ENCODE measurements around the gene SAP25. TPM values are rescaled to one million over a fixed set of nuclear protein-coding genes. Genes with fewer than 3 reads are reported as not detected.

The SAP25 gene
- total and polyA plus RNA-seq, 4 donors = 1.9 to 9.8 (median 3.4) TPM; not detected in 1

DNA sequence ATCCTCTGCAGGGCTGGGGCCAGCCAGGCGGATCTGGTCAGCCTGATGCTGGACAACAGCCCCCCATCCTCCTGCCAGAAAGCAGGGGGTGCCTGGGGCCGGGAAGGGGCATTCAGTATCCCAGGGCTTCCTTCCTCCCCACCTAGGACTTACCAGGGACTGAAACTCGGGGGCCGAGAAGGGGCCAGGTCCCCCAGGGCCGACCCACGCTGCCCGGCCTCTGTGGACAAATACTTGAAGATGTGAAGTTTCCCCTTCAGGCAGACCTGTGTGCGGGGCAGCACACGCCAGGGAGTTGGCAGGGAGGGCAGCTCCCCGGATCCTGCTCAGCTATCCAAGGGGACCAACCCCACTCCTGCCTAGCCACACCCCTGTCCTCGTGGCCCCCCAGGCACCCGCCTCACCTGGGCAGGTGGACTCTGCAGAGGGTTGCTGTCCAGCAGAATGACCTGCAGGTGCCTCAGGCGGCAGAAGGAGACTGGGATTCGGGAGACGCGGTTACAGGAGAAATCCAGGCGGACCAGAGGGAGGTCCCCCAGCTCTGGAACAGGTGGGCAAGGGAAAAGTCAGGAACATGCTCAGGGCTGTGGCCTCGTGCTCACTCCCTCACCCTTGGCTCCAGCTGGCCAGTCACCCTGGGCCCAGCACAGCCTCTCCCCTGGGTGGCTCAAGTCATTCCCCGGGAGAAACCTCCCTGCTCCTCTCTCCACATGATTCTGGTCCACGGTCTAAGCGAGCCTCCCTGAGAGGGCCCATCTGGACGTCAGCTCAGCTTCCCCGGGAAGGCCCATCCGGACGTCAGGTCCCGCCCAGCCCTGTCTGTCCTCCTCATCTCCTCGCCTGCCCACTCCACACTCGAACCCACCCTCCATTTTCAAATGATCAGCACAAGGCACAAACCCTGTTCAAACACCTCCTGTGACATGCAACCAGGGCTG lies 4.8 kb upstream of the SAP25 start:
- Histone ChIP-seq H3K27me3 (ENCODE audit: control insufficient read depth, insufficient read depth, low read length) (no peaks in the 10 kb centered on the region), H3K9me3 (ENCODE audit: control insufficient read depth, insufficient read depth, low read length) (no peaks in the 10 kb centered on the region), H3K36me3 (ENCODE audit: control insufficient read depth, insufficient read depth, low read length) (peaks cover 98% of the 10 kb centered on the region), H3K4me3 (ENCODE audit: low read depth, low read length) (no peak overlapping the region), H3K4me1 (ENCODE audit: control insufficient read depth, insufficient read depth, low read length) (peaks cover 14% of the 10 kb centered on the region), H3K27ac (ENCODE audit: low read depth, low read length) (no peak overlapping the region)
- no peak for DNase-seq (ENCODE audit: low read depth in 4 of 6, low spot score in 6 of 6)
- WGBS (ENCODE audit: insufficient coverage) = 96% methylated on average over 27 of the region's 28 CpGs

DNA sequence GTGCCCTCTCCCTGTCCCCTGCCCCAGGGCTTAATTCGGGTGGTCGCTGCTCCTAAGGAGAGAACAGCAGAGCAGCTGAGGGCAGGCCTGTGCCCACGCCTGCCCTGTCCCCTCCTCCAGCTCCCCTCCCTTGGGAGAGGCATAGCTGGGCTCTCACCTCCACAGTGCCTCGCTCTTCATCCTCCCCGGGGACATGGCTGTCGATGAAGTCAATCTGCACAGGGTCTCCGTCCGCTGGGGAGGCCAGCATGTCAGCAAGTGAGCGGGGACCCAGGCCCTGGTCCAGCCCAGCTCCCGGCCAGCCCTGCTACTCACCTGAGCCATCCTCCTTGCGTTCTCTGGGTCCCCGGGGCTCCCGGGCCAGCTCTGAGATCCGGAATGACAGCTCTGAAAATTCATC lies 3.8 kb upstream of the SAP25 start:
- no peak for DNase-seq (ENCODE audit: low read depth in 4 of 6, low spot score in 6 of 6)
- Histone ChIP-seq H3K4me3 (ENCODE audit: low read depth, low read length) (no peak overlapping the region), H3K9me3 (ENCODE audit: control insufficient read depth, insufficient read depth, low read length) (no peaks in the 10 kb centered on the region), H3K4me1 (ENCODE audit: control insufficient read depth, insufficient read depth, low read length) (peaks cover 4% of the 10 kb centered on the region), H3K27me3 (ENCODE audit: control insufficient read depth, insufficient read depth, low read length) (no peaks in the 10 kb centered on the region), H3K36me3 (ENCODE audit: control insufficient read depth, insufficient read depth, low read length) (peaks cover 98% of the 10 kb centered on the region), H3K27ac (ENCODE audit: low read depth, low read length) (no peak overlapping the region)
- 95% methylated on average over 13 of the region's 14 CpGs for WGBS (ENCODE audit: insufficient coverage)

DNA sequence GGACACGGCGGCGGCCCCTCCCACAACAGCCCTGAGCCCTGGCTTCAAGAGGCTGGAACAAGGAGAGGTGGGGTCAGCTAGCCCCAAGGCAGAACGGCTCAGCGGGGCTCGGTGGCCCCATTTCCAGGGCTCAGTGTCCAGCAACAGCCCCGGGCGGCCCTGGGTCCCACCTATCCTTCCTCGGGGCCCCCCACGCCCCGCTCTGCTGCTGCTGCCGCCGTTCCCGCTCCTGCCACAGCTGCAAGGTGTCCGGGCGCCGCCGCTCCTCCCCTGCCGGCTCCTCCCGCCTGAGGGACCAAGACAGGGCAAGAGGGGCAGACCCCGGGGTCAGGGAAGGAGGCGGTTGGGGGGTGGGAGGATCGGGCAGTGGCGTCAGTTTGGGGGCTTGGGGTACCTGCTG lies 3.4 kb upstream of the SAP25 start:
- H3K9me3 ChIP-seq (ENCODE audit: control insufficient read depth, insufficient read depth, low read length) = no peaks in the 10 kb centered on the region

DNA sequence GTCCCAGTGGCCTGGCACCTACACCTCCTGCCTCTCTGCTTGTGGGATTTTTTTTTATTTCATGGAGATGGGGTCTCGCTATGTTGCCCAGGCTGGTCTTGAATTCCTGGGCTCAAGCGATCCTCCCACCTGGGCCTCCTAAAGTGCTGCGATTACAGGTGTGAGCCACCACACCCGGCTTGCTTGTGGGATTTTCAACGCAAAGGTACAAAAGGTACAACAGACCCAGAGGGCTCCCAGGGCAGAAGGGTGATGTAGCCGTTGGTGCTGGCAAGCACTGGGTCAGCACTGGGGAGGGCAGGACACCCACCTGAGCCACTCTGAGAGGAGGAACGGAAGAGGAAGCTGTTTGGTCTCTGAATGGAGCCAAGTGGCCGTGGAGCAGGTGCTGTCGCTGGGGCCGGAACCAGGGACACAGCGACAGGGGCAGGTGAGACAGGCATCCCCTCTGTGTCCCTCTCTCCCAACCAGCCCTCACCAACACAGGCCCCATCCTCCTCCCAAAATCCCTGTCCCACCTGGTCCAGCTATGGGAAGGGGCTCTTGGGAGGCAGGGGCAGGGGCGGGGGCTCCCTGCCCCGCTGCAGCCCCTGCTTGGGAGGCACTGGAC lies 2.8 kb upstream of the SAP25 start:
- no peaks in the 10 kb centered on the region for H3K9me3 ChIP-seq (ENCODE audit: control insufficient read depth, insufficient read depth, low read length)
- no peak overlapping the region for H3K27ac ChIP-seq (ENCODE audit: low read depth, low read length)
- H3K4me1 ChIP-seq (ENCODE audit: control insufficient read depth, insufficient read depth, low read length) = peaks cover under 1% of the 10 kb centered on the region
- DNase-seq (ENCODE audit: low read depth in 4 of 6, low spot score in 6 of 6) = no peak
- 95% methylated on average over 12 of the region's 13 CpGs for WGBS (ENCODE audit: insufficient coverage)
- peaks cover 92% of the 10 kb centered on the region for H3K36me3 ChIP-seq (ENCODE audit: control insufficient read depth, insufficient read depth, low read length)
- no peak overlapping the region for H3K4me3 ChIP-seq (ENCODE audit: low read depth, low read length)
- peaks cover under 1% of the 10 kb centered on the region for H3K27me3 ChIP-seq (ENCODE audit: control insufficient read depth, insufficient read depth, low read length)

More for the DNA sequence above, 3.4 kb upstream of the SAP25 start:
- peaks cover 98% of the 10 kb centered on the region for H3K36me3 ChIP-seq (ENCODE audit: control insufficient read depth, insufficient read depth, low read length)
- no peaks in the 10 kb centered on the region for H3K27me3 ChIP-seq (ENCODE audit: control insufficient read depth, insufficient read depth, low read length)
- no peaks in the 10 kb centered on the region for H3K4me1 ChIP-seq (ENCODE audit: control insufficient read depth, insufficient read depth, low read length)
- WGBS (ENCODE audit: insufficient coverage) = 89% methylated on average over 19 of the region's 24 CpGs
- H3K27ac ChIP-seq (ENCODE audit: low read depth, low read length) = no peak overlapping the region
- no peak overlapping the region for H3K4me3 ChIP-seq (ENCODE audit: low read depth, low read length)
- no peak for DNase-seq (ENCODE audit: low read depth in 4 of 6, low spot score in 6 of 6)

DNA sequence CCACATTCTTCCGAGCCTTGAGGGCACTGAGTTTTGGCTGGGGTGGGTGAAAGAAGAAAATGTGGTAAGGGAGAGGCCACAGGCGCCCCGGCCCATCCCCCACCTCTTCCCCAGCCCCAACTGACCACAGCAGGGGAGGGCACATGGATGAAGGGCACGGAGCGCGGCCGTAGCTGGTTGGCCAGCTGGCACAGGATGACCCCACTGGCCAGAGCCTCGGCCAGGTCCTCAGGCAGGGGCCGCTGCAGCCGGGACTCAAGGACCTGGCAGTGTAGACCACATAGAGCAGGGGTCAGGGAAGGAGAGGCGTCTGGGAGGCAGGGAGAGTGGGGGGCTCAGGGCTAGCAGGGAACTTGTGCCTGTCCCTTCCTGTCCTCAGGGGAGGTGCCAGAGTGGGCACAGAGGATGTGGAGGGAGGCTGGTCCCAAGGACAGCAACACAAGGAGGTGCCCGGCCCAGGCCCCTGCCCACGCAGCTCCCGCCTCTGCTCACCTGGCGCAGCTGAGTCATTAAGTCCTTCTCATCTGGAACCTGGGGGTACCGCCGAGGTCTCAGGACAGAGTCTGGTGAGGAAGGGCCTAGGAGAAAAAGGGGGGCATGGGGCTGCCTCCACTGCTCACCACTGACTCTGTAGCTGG lies 2.2 kb upstream of the SAP25 start:
- H3K27ac ChIP-seq (ENCODE audit: low read depth, low read length) = no peak overlapping the region

DNA sequence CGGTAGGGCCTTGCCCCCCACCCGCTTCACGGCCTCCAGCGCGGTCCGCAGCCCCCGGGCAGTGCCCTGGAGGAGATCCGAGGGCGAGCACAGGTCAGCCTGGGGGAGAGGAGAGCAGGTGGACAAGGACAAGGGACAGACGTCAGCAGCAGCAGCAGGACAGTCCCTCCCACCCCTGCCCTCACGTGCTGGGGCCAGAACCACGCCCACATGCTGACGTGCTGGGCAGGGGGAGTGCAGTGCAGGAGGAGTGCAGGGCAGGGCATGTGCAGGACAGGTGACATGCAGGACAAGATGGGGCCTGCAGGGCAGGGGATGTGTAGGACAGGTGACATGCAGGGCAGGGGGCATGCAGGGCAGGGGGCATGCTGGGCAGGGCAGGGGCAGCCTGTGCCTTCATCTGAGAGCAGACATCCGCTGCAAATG lies 1.5 kb upstream of the SAP25 start:
- Histone ChIP-seq H3K27ac (ENCODE audit: low read depth, low read length) (no peak overlapping the region), H3K36me3 (ENCODE audit: control insufficient read depth, insufficient read depth, low read length) (peaks cover 84% of the 10 kb centered on the region), H3K9me3 (ENCODE audit: control insufficient read depth, insufficient read depth, low read length) (no peaks in the 10 kb centered on the region), H3K27me3 (ENCODE audit: control insufficient read depth, insufficient read depth, low read length) (peaks cover 9% of the 10 kb centered on the region), H3K4me3 (ENCODE audit: low read depth, low read length) (no peak overlapping the region), H3K4me1 (ENCODE audit: control insufficient read depth, insufficient read depth, low read length) (peaks cover 12% of the 10 kb centered on the region)
- no peak for DNase-seq (ENCODE audit: low read depth in 4 of 6, low spot score in 6 of 6)
- WGBS (ENCODE audit: insufficient coverage) = 86% methylated on average over 11 of the region's 14 CpGs

More for the DNA sequence above, 2.2 kb upstream of the SAP25 start:
- Histone ChIP-seq H3K27me3 (ENCODE audit: control insufficient read depth, insufficient read depth, low read length) (peaks cover 6% of the 10 kb centered on the region), H3K4me3 (ENCODE audit: low read depth, low read length) (no peak overlapping the region), H3K36me3 (ENCODE audit: control insufficient read depth, insufficient read depth, low read length) (peaks cover 90% of the 10 kb centered on the region), H3K4me1 (ENCODE audit: control insufficient read depth, insufficient read depth, low read length) (peaks cover 6% of the 10 kb centered on the region), H3K9me3 (ENCODE audit: control insufficient read depth, insufficient read depth, low read length) (no peaks in the 10 kb centered on the region)
- 90% methylated on average over 14 of the region's 17 CpGs for WGBS (ENCODE audit: insufficient coverage)
- DNase-seq (ENCODE audit: low read depth in 4 of 6, low spot score in 6 of 6) = no peak

DNA sequence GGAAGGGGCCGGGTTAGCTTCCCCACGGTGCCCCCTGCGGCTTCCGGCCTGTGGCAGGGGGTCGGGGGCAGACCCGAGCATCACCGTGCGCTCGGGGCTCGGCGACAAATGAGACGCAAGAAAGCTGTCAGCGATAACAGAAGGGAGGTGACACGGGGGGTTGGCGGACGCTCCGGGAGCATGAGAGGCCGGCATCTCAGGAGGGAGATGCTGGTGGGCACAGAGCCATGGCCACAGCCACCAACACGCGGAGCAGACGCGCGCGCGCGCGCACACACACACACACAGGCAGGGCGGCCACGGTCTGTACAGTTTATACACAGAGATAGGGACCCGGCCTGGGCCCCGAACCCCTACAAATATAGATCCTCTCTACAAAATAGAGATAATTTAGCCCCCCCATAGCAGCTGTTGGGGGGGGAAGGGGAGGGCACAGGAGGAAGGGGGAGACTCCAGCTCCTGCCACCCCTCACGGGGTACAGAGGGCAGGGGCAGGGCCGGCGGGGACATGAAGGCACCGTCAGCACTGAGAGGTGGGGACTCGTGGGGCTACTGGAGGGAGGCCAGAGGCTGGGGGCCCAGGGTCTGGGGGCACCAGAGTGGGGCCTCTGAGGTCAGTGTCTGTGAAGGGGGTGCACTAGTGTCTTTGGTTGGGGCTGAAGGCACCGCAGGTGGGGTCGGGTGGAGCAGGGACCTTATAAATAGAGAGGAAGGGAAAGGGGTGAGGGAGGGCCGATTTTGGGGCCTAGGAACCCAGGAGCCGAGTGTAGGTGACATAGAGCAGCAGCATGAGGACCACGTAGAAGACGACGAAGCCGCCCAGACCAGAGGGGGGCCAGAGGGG lies 884 bp upstream of the SAP25 start:
- WGBS (ENCODE audit: insufficient coverage) = 90% methylated on average over 29 of the region's 44 CpGs
- H3K9me3 ChIP-seq (ENCODE audit: control insufficient read depth, insufficient read depth, low read length) = no peaks in the 10 kb centered on the region
- H3K4me1 ChIP-seq (ENCODE audit: control insufficient read depth, insufficient read depth, low read length) = peaks cover 18% of the 10 kb centered on the region
- H3K27ac ChIP-seq (ENCODE audit: low read depth, low read length) = no peak overlapping the region
- H3K27me3 ChIP-seq (ENCODE audit: control insufficient read depth, insufficient read depth, low read length) = peaks cover 9% of the 10 kb centered on the region
- H3K4me3 ChIP-seq (ENCODE audit: low read depth, low read length) = no peak overlapping the region
- DNase-seq (ENCODE audit: low read depth in 4 of 6, low spot score in 6 of 6) = no peak
- H3K36me3 ChIP-seq (ENCODE audit: control insufficient read depth, insufficient read depth, low read length) = peaks cover 77% of the 10 kb centered on the region

DNA sequence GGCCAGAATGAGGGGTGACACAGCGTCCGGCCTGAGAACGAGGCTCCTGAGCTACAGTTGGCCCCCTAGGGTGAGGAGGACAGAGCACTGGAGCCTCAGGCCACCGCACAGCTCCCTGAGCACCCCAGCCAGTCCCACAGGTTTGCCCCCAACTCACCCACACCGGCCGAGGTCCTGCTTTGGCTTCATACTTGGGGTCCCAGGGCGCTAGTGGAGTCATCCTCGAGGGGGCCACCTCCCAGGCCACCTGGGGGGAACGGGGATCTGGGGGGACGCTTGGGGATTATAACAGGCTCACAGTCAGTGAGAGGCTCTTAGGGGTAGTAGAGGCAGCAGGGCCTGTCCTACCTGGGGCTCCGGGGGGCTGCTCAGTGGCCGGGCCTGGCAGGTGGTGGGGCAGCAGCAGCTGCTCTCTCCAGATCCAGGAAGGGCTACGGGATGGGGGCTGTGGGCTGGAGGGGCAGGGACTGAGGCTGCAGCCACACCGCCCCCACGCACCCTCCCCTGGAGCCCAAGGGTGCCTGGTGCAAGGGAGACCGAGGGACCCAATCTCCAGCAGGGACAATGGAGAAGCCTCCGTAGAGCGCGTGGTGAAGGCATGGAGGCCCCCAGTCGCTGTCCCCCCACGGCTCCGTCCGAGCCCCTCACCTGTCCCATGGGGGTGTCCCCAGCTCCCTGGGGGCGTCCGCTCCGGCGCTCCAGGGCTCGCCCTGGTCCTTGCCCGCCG lies 588 bp downstream of the SAP25 start:
- peaks cover 9% of the 10 kb centered on the region for H3K27me3 ChIP-seq (ENCODE audit: control insufficient read depth, insufficient read depth, low read length)
- H3K4me3 ChIP-seq (ENCODE audit: low read depth, low read length) = no peak overlapping the region
- no peaks in the 10 kb centered on the region for H3K9me3 ChIP-seq (ENCODE audit: control insufficient read depth, insufficient read depth, low read length)
- DNase-seq (ENCODE audit: low read depth in 4 of 6, low spot score in 6 of 6) = no peak
- peaks cover 63% of the 10 kb centered on the region for H3K36me3 ChIP-seq (ENCODE audit: control insufficient read depth, insufficient read depth, low read length)
- H3K4me1 ChIP-seq (ENCODE audit: control insufficient read depth, insufficient read depth, low read length) = peaks cover 31% of the 10 kb centered on the region
- 94% methylated on average over 30 of the region's 30 CpGs for WGBS (ENCODE audit: insufficient coverage)
- no peak overlapping the region for H3K27ac ChIP-seq (ENCODE audit: low read depth, low read length)
